Head of caudate nucleus (tissue), 42 donors: ENCODE results near the gene SUPT5H.

Experiments
- DNase-seq, 42 donors: peaks; one replicate each; pipeline versions ENCODE4 v3.0.0 to v3.0.0-alpha.2; 2020 to 2021; ENCODE audit warnings: mixed read lengths in 7 of 42
- intact Hi-C: fragments of 100-400 bp; cut with DNase I; formaldehyde crosslinking; loops from one replicate; pipeline ENCODE4 v1.15.0; 2022

The SUPT5H gene

GRCh38 chr19:39445196-39446111 lies at the start of gene SUPT5H:
SUPT5H (plus strand) TSS chr19:39445582; CDS start chr19:39445891, 309 bp downstream.
- DNase-seq = peak; percentile 90 to 98 (median 96)

GRCh38 chr19:39397360-39398296 lies 47.8 kb upstream of the SUPT5H start:
- intact Hi-C loops = loop anchor here (5.0 to 10.0 kb wide), 2 partner anchors 53 to 135 kb away; partner anchors contain the start of genes EID2B and SAMD4B
- peak; percentile 70 to 94 (median 86) for DNase-seq

More at GRCh38 chr19:39445196-39446111, at the start of gene SUPT5H:
- intact Hi-C loops = loop anchor here (5.0 kb wide), 1 partner anchor 42 kb away; no protein-coding TSS in a partner anchor

DNA sequence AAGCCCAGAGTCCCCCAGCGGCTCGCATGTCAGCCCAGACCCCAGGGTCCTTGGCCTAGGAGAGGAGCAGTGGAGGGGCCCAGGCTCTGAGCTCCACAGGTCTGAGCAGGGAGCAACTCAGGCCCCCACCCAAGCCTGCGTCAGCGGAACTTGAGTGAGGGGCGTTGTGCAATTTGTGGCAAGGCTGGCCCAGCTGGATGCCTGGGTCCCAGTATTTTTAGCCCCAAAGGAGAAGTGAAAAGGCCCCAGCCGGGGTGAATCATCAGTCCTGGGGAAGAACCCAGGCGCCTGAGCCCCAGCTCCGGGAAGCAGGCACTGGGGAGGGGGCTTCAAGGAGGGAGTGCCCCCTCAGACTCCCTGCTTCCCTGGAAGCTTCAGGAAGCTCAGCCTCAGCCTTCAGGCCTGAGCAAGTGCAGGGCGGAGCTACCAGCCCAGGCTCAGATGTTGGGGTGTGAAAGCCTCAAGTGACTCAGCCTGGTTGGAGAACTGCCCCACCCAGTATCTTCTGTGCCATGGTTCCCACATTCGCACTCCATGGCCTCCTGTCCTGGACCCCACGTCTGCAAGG lies 47.0 kb upstream of the SUPT5H start:
- intact Hi-C loops = loop anchor here (5.0 to 10.0 kb wide), 2 partner anchors 54 to 134 kb away; partner anchors contain the start of genes EID2B and SAMD4B
- peak in 31 of 42 donors; percentile 29 to 76 (median 55) for DNase-seq

GRCh38 chr19:39399668-39400050 lies 45.7 kb upstream of the SUPT5H start:
- intact Hi-C loops = loop anchor here (5.0 to 10.0 kb wide), 2 partner anchors 55 to 133 kb away; partner anchors contain the start of genes EID2B and SAMD4B
- no peak for DNase-seq

GRCh38 chr19:39400061-39400460 lies 45.3 kb upstream of the SUPT5H start:
- intact Hi-C loops = no loop called here
- DNase-seq = no peak

DNA sequence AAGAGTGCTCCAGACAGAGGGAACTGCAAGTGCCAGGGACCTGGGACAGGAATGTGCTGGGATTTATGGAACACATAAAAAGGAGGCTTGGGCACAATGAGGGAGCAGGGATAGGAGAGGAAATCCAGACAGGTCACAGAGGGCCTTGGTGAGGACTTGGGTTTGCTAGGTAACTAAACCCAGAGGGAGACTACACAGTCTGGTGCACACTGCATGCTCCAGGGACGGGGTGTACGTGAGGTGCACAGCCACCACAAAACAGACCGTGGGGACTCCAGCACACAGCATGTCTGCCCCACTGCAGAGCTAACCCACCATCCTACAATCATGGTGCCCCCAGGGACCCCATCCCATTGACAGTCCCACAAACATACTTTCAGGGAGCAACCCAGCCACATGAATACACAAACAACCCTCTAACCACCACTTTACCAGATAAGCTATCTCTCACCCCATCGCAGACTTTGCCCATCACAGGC lies 44.3 kb upstream of the SUPT5H start:
- intact Hi-C loops = no loop called here
- no peak for DNase-seq

DNA sequence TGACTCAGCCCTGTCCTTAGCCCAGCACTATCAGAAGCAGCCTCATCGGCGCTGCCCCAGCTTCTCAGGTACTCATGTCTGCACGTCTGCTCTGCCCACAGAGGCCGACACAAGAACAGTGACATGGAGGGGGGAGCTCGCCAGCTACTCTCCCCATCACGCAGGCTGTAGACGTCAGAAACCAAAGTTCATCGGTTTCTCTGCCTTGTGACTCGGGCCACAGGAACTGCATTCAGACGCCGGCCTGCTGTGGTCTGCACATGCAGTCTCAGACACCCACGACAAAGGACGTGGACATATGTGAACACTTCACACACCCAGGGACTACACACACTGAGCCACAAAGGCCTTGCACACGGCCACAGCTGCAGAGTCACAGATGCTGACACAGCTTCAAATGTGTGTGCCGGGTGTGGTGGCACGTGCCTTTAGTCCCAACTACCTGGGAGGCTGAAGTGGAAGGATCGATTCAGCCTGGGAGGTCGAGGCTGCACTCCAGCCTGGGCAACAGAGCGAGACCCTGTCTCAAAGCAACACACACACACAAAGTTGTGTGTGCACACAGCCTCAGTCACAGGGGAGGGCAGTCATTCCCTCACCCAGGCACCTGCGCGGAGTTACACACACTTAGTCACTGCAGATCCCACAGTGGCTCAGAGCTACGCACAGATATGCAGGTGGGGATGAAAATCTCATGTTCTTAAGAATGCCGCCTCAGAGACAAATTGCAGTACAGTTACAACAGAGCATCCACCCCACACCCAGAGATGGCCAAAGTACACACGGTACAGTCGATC lies 43.6 kb upstream of the SUPT5H start:
- peak in 26 of 42 donors; percentile 25 to 75 (median 54) for DNase-seq
- intact Hi-C loops = no loop called here

DNA sequence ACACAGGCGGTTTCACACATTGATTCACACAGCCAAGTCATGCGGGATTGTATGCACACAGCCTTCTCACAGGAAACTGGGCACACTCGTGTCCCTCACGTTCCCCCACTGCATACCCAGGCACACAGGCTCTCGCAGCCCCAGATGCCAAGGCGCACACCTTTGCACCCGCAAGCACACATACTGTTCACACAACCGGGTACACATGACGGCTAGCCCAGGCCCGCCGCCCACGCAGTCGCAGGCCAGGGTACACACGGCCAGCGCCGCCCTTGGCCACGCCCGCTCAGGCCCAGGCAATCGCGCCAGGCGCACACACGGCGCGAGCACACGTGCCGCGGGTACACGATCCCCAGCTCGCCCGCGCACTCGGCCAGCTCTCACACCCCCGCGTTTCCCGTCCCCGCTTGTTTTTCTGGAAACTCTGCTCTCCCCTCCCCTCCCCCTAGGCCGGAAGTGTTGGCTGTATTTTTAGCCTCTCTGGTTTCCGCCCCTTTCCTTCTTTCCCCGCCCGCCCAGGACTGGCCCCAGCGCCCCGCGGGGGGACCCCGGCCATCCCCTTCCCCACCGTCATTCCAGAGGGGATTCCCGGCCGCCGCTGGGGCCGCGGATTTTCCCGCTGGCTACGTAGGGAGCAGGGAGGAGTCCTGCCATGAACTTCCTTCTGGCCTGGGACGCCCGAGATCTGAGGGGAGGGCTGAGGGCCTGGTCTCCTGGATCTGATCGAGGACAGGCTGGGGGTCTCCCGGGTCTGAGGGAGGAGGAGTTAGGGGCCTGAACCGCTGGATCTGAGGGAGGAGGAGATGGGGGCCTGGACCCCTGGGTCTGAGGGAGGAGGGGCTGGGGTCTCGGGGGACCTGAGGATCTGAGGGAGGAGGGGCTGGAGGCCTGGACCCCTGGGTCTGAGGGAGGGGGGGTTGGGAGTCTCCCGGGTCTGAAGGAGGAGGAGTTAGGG lies 42.8 kb upstream of the SUPT5H start:
- intact Hi-C loops = no loop called here
- peak; percentile 45 to 92 (median 73) for DNase-seq

DNA sequence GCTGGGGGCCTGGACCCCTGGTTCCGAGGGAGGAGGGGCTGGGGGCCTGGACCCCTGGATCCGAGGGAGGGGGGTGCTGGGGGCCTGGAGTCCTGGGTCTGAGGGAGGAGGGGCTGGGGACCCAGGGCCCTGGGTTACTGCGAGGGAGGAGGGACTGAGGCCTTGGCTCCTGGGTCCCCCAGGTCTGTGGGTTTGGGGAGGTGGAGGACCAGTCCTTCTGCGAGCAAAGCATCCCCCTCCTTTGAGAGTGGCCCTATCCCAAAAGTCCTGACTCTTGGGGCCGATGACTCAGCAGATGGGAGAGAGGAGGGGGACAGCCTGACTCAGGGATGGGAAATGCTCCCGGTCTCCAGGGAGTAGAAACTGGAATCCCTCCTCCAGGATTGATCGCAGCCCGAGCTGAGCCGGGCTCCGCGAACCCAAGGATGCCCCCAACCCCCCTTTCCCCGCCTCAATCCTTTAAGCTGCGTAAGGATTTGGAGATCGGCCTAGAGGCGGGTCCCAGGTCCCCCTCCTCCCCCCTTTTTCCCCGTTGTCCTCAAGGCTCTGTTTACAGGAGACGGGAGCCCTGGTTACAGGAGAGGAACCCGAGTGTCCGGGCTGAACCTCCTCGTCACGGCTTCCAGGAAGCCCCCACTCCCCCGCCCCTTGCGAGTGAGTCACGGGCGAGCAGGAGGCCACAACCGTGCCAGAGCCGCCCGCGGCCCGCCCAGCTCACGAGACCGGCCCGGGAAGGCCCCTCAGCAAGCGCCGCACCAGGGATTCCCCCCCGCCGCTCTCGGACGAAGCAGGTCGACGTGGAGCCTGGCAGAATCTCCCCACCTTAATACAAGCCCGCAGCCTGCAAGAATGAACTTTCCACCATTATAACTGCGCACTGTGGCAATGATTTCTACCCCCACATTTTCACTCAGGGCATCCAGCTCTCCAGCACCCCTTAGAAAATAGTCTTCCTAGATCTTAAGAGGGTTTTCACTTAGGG lies 41.8 kb upstream of the SUPT5H start:
- intact Hi-C loops = no loop called here
- DNase-seq = peak; percentile 47 to 95 (median 75)

GRCh38 chr19:39405261-39405957 lies 40.0 kb upstream of the SUPT5H start:
- intact Hi-C loops = no loop called here

DNA sequence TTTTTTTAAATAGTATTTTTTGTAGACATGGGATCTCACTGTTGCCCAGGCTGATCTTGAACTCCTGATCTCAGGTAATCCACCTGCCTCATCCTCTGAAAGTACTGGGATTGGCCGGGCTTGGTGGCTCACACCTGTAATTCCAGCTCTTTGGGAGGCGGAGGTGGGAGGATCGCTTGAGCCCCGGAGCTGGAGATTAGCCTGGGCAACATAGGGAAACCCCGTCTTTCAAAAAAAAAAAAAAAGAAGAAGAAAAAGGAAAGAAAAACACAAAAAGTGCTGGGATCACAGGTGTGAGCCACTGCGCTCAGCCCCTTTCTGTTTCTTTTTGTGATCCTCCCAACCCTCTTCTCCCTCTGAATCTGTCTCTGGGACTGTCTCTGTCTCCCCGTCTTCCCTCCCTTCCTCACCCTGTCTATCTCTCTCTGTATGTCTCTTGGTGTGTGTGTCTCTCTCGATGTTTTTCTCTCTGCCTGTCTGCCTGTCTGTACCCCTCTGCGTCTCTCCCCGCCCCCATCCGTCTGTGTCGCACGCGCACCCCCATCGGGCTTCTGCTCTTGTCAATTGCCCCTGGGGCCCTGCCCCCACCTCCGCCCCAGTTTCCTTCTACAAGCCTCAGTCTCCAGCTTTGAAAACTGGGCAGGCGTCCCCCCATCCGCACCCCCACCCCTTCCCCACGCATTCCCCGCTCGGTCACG lies 39.3 kb upstream of the SUPT5H start:
- peak in 7 of 42 donors; percentile 21 to 76 (median 48) for DNase-seq
- intact Hi-C loops = no loop called here

More at GRCh38 chr19:39405261-39405957, 40.0 kb upstream of the SUPT5H start:
- peak in 2 of 42 donors; percentile 20 to 40 for DNase-seq

DNA sequence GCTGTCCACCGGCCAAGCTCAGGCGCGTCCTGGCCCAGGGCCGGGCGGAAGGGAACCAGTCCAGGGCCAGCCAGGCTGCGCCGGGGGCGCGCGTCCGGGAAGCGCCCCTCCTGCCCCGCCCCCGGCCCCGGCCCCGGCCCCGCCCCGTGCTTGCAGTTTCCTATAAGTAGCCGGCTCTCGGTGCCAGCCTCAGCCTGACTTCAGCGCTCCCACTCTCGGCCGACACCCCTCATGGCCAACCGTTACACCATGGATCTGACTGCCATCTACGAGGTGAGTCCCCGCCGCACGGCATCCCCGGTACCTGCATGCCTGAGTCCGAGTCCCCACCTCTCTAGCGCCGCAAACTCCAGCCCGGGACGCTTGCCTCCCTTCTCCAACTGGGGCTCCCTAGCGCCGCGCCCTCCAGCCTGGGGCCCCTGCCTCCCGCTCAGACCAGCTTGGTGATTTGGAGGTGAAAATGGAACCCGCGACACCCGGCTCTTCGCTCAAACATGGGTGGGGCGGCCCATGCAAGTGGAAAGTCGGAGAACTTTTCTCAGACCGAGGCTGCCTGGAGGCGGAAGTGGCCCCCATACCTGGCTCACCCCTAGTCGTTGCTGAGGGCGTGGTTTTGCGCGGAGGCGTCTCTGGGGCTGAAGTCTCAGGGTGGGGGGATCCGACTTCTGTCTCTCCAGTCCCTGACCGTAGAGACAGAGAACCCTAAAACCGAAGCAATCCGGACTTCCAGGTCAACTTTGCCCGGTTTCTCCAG lies 38.5 kb upstream of the SUPT5H start, which contains the start of gene ZFP36:
Gene ZFP36 (plus strand): TSS at position 192 of the 754 bp plus-strand sequence. CDS start 58 bp downstream, at position 250.
- intact Hi-C loops = no loop called here
- DNase-seq = peak; percentile 66 to 94 (median 80)

DNA sequence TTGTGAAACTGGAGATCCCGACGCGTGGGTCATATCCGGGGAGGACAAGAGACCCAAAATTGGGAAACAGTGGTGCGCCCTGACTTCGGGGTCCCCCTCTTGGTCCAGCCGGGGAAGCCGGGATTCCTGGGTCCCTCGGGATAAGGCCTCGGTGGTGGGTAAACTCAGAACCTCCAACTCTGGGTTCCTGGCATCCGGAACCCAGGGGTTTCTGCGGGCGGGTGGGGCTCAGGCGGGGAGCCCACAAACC lies 38.0 kb upstream of the SUPT5H start:
- DNase-seq = no peak
- intact Hi-C loops = no loop called here
